NCI-H2081 treated with DMSO at 0.1 percent for 48 hours (cell line): ENCODE results near the gene CDK10.

ENCODE experiments used
- DNase-seq: peaks from one replicate; lab custom pipeline; 2025; lab: John Stamatoyannopoulos, UW

CDK10 gene

GRCh38 chr16:89733322-89733721 lies 46.8 kb downstream of the CDK10 start:
- DNase-seq: no peak

DNA sequence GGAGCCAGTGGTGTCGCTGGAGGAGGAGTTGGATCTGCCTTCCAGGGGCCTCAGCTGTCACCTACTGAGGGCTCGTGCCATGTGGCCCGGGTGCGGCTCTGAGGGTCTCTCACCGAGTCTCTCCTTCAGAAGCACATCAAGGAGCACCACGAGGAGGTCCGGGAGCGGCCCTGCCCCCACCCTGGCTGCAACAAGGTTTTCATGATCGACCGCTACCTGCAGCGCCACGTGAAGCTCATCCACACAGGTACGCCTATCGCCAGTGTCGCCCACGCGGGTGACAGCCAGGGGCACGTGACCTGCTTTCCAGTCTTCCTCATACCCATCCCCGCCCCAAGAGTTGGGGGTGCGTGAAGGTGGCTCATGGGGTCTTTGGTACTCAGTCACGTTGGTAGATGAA lies 47.3 kb downstream of the CDK10 start:
- no peak for DNase-seq

GRCh38 chr16:89736554-89736953 lies 50.1 kb downstream of the CDK10 start:
- no peak for DNase-seq

DNA sequence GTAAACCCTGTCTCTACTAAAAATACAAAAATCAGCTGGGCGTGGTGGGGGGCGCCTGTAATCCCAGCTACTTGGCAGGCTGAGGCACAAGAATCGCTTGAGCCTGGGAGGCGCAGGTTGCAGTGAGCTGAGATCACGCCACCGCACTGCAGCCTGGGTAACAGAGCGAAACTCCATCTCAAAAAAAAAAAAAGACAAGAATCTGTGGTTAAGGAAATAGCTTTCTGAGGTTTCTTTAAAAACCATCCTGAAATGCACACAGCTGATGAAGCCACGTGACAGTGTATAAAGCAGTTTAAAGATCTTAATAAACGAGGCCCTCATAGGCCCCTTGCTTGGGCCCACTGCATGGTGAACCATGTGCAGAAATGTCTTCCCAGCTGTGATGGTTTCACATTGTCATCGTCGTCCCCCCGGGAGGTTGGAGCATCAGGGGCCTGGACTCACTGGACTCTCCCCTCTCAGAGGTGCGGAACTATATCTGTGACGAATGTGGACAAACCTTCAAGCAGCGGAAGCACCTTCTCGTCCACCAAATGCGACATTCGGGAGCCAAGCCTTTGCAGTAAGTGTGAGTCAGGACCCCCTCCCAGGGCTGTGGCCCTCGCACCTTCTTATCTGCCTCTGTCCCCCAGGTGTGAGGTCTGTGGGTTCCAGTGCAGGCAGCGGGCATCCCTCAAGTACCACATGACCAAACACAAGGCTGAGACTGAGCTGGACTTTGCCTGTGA lies 51.0 kb downstream of the CDK10 start:
- no peak for DNase-seq

DNA sequence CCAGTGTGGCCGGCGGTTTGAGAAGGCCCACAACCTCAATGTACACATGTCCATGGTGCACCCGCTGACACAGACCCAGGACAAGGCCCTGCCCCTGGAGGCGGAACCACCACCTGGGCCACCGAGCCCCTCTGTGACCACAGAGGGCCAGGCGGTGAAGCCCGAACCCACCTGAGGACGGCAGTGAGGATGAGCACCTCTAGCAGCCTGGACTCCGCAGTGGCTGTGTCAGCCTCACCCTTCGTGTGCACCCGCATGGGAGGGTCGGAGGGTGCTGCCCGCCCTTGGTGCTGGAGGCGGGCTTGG lies 51.5 kb downstream of the CDK10 start:
- DNase-seq: no peak

GRCh38 chr16:89738538-89739317 lies 52.2 kb downstream of the CDK10 start:
- no peak for DNase-seq

- no peak for DNase-seq
Observed at GRCh38 chr16:89739383-89739782, 52.9 kb downstream of the CDK10 start.

- no peak for DNase-seq
Observed at GRCh38 chr16:89741342-89742014, 55.0 kb downstream of the CDK10 start.

GRCh38 chr16:89742948-89743347 lies 56.5 kb downstream of the CDK10 start:
- DNase-seq: no peak

GRCh38 chr16:89744813-89745212 lies 58.3 kb downstream of the CDK10 start:
- no peak for DNase-seq
